ENCODE results near the gene KRT79. TPM values are rescaled to one million over a fixed set of nuclear protein-coding genes. Genes with fewer than 3 reads are reported as not detected.
"Not testable (repeated sequence)": the region's sequence is repeated elsewhere in the genome, so short reads cannot be mapped to it uniquely, and the experiment has no call there.

The KRT79 gene
- total RNA-seq (2021; ENCODE audit: unreplicated experiment) (not detected), Bru-seq, nascent RNA (percentile 6 among the genes with signal in this experiment), BruChase-seq, experiment 1, labeled RNA remaining after a 2-hour chase (percentile 7 among the genes with signal in this experiment), BruChase-seq, experiment 2, labeled RNA remaining after a 6-hour chase (percentile 7 among the genes with signal in this experiment)
- 0.11 TPM for polyA plus RNA-seq (2012; ENCODE audit: insufficient read length)
- long read RNA-seq: 0 reads

- Histone ChIP-seq H3K4me1 (ENCODE audit: control insufficient read depth, insufficient read depth, low read length) (peaks cover 3% of the 10 kb centered on the region; the same call in 1 of the 2 replicates), H3K9me3 (ENCODE audit: control insufficient read depth, insufficient read depth, low read depth, low read length) (no peaks in the 10 kb centered on the region), H3K36me3 (ENCODE audit: control insufficient read depth, insufficient read depth, low read length) (no peaks in the 10 kb centered on the region), H3K4me3 (ENCODE audit: low read depth in 2 of 2, low read length in 2 of 2) (no peak within 1 kb of the TSS), H3K27ac (ENCODE audit: low read length) (no peak within 1 kb of the TSS), H3K27me3 (ENCODE audit: control insufficient read depth, insufficient read depth, low read length) (no peaks in the 10 kb centered on the region)
- intact Hi-C loops (cut with micrococcal nuclease; ENCODE audit: unreplicated experiment): no loop called here
- POLR2A ChIA-PET: no interaction called here
- DNase-seq (ENCODE audit: low read depth, low spot score) (no peak), ATAC-seq (no peak)
- CTCF ChIA-PET: no interaction called here
- no peak for TF ChIP-seq TCF7L2 (IDR thresholded peaks at IDR 0.05; ENCODE audit: low read depth, low read length)
- no peak for TF ChIP-seq POLR2AphosphoS5 (IDR thresholded peaks at IDR 0.05; ENCODE audit: low read depth, low read length)
- no peak for TF ChIP-seq CTCF (IDR thresholded peaks at IDR 0.05)
- no peak for TF ChIP-seq REST (IDR thresholded peaks at IDR 0.05; ENCODE audit: insufficient read depth in 1 of 2, low read depth in 2 of 2, low read length in 1 of 2)
- TF ChIP-seq SIN3A (IDR thresholded peaks at IDR 0.05; ENCODE audit: borderline replicate concordance, insufficient read depth, low read depth, low read length): no peak
- BruUV-seq (replicated peaks): no TSS peak
- in situ Hi-C loops (cut with HindIII; ENCODE audit: low pct_unique_long_range_greater_than_20kb, low sequenced_read_pairs): no loop called here
Observed at GRCh38 chr12:52833922-52834726, at the start of gene KRT79. TSS of gene KRT79 (minus strand) at chr12:52834311. CDS start at chr12:52834260, 51 bp downstream.

- DNase-seq (ENCODE audit: low read depth, low spot score); BruUV-seq (replicated peaks); ATAC-seq; intact Hi-C loops (cut with micrococcal nuclease; ENCODE audit: unreplicated experiment); H3K9me3 ChIP-seq (ENCODE audit: control insufficient read depth, insufficient read depth, low read depth, low read length); H3K27me3 ChIP-seq (ENCODE audit: control insufficient read depth, insufficient read depth, low read length); H3K4me3 ChIP-seq (ENCODE audit: low read depth in 2 of 2, low read length in 2 of 2); H3K36me3 ChIP-seq (ENCODE audit: control insufficient read depth, insufficient read depth, low read length): not testable (repeated sequence)
- CTCF ChIA-PET: interaction anchor here (0.6 to 3.0 kb wide), 15 partner anchors 10 to 737 kb away, joined by 3 to 19 read pairs (median 5); no protein-coding TSS in a partner anchor
- Histone ChIP-seq H3K4me1 (ENCODE audit: control insufficient read depth, insufficient read depth, low read length) (peaks cover 13% of the 10 kb centered on the region), H3K27ac (ENCODE audit: low read length) (0 out of 2 replicates have a peak overlapping the region, but pooled peaks have one; percentile 13)
- in situ Hi-C loops (cut with HindIII; ENCODE audit: low pct_unique_long_range_greater_than_20kb, low sequenced_read_pairs): loop anchor here (25.0 kb wide), 1 partner anchor 107 kb away; no protein-coding TSS in a partner anchor
- POLR2A ChIA-PET: interaction anchor here (0.6 kb wide), 1 partner anchor 57 kb away, joined by 6 read pairs; no protein-coding TSS in a partner anchor
Observed at GRCh38 chr12:52880499-52880898, 46.4 kb upstream of the KRT79 start.

Data from Panc1 (cell line).